GM21529 (cell line): ENCODE data around the gene ATP11A.

Experiments
- ATAC-seq: cut with Tn5 transposase; IDR thresholded peaks from one replicate; pipeline ENCODE4 v1.9.1; 2021; ENCODE audit not compliant: unreplicated experiment

The ATP11A gene

GRCh38 chr13:112740502-112741131, 50.8 kb downstream of the ATP11A start:
- ATAC-seq: no peak

DNA sequence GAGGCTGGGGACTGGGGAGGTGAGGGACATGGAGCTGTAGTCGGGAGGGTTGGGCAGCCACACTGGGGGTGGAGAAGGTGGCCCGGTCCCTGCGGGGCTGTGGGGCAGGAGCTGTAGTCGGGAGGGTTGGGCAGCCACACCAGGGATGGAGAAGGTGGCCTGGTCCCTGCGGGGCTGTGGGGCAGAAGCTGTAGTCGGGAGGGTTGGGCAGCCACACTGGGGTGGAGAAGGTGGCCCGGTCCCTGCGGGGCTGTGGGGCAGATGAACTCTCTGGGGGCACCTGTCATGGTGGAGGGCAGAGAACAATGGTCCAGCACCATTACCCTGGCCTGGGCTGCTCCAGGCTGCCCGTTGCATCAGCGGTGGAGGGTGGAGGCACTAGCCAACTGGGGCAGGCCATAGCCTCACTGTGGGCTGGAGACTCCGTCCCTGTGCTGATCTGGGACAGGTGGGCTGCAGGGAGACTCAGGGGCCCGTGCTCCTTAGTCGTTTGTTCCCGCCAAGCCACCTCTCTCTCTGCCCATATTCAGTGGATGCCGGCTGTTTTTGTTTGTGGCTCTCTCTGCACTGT, 51.4 kb downstream of the ATP11A start:
- ATAC-seq: no peak

- no peak for ATAC-seq
These were observed 52.2 kb downstream of the ATP11A start for GRCh38 chr13:112741835-112742570.

GRCh38 chr13:112742583-112742982, 52.7 kb downstream of the ATP11A start:
- no peak for ATAC-seq

- ATAC-seq: no peak
These were observed 53.8 kb downstream of the ATP11A start for GRCh38 chr13:112743451-112744167.

- ATAC-seq: no peak
These were observed 54.6 kb downstream of the ATP11A start for GRCh38 chr13:112744168-112745021.

- ATAC-seq: no peak
These were observed 56.2 kb downstream of the ATP11A start for GRCh38 chr13:112746044-112746443.

- ATAC-seq: no peak
These were observed 57.4 kb downstream of the ATP11A start for GRCh38 chr13:112747256-112747655.

- ATAC-seq: no peak
These were observed 59.3 kb downstream of the ATP11A start for GRCh38 chr13:112748947-112749735.

- ATAC-seq: no peak
These were observed 60.7 kb downstream of the ATP11A start for GRCh38 chr13:112750570-112750969.

DNA sequence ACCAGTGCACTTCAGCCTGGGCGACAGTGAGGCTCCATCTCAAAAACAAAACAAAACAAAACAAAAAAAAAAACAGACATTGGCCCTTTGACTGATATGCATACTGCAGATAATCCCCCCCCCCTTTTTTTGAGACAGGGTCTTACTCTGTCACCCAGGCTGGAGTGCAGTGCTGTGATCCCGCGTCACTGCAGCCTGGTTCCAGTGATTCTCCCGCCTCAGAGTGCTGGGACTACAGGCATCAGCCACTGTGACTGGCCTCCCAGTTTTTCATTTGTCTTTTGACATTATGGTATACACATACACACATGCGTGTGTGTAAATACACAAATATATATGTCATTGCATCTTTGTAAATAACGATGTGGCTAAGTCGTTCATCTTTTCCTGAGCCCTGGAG, 61.8 kb downstream of the ATP11A start:
- no peak for ATAC-seq

DNA sequence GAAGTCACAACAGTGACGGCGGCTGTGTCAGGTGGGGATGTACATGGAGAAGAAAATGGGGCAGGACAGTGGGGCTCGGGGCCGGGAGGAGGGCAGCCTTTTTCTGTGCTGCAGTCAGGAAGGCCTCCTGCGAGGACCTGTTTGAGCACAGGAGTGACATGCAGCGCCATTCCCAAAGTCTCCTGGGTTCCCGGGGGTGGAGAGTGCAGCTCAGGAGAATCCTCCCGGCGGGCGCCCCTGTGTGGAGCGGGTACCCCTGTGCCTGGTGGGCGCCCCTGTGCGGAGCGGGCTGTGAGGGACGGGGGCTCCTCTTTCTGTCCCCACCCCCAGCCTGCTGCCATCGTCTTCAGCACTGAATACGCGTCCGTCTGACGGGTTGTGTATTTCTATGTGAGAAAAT, 62.4 kb downstream of the ATP11A start:
- ATAC-seq: no peak

DNA sequence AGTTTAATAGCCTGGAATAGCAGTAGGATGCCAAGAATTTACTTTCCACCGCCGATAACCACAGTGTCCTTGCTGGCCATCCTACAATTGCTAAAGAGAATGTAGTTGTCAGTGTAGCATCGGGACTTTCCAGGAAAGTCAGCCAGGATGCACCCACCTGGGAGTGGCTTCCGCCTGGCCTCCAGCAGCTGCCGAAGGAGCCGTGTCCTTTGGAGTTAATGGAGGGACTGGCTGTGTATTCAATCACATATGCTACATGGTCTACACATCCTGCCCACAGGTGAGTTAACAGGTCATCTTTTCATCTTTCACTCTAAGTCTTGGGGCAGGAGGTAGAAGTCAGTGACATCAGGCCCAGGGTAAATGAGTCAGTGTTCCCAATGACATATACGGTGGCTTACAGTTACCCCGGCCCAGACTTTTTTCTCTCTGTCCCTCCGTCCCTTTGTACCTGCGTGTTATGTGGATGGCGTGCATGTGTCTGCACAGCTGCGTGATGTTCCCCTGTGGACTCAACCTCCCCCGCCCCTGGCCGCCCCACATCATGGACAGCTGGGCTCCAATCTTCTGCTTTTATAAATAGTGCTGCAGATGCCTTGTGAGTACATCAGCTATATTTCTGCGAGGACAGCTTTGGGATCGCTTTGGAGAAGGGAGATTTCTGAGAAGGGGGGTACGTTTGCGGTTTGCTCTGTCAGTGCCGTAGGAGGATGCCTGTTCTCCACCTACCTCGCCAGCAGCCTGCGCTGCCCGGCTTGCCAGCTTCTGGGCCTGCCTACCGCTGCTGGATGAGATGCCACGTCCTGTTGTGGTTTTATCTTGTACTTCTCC, 63.1 kb downstream of the ATP11A start:
- no peak for ATAC-seq

DNA sequence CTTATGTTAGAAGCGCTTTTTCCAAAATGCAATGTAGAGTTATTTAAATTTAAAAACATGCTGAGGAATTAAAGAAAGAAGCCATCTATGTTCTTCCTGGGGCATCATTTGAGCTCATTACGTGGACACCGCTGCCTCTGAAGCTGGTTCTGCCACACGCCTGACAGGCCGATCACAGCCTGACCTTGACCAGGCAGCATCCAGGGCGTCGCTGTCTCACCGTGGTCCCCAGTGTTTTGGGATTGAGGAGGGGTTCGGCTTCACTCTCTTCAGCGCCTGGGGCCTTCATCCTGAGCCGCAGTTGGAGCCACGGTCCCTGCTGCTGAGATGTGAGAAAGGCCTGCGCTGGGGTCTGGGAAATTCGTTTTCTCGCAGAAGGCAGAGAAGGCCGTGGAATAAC, 64.0 kb downstream of the ATP11A start:
- ATAC-seq: no peak

DNA sequence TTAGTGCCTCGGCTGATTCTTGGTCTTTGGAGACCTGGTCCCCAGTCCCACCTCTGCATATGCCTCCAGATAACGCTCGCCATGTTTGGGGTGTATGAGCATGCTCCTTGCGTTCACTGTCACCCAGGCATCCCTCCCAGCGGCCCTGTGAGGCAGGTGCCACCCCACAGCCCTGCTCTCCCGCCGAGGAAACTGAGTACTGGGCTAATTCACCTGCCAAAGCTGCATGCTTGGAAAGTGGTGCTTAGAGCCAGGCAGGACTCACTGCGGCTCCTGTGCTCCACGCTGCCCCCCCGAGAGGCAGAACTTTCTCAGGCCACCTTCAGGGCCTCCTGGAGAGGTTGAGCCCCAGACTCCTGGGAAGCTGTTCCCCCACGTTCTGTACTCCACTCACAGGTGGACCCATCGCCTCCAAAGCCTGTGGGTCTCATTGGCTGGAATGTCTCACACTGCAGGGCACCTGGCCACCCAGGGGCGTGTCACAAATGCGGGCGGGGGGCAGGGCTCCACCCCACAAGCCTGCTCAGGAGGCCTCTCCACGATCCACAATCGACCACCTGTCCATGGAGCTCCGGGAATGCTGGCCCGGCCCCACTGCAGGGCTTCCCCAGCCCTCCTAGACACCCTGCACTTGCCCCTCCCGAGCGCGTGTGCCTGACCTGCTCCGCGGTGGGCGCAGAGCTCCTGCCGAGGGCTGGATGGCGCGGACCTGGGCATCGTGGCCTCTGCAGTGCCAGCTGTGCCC, 64.6 kb downstream of the ATP11A start:
- ATAC-seq: no peak

DNA sequence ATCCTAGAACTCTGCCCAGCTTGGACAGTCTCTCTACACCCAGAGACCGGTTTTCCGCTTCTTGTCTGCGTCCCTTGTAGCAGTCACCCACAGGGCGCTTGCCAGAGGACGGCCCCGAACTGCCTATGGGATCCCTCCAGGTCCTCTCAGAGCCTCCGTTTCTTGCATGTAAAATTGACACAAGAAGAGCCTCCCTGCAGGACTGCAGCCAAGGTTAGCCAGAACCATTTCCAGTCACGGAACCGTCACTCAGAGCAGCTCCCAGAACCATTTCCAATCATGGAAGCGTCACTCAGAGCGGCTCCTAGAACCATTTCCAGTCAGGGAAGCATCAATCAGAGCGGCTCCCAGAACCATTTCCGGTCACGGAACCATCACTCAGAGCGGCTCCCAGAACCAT, 65.5 kb downstream of the ATP11A start:
- ATAC-seq: no peak

GRCh38 chr13:112756081-112756480, 66.2 kb downstream of the ATP11A start:
- ATAC-seq: no peak

DNA sequence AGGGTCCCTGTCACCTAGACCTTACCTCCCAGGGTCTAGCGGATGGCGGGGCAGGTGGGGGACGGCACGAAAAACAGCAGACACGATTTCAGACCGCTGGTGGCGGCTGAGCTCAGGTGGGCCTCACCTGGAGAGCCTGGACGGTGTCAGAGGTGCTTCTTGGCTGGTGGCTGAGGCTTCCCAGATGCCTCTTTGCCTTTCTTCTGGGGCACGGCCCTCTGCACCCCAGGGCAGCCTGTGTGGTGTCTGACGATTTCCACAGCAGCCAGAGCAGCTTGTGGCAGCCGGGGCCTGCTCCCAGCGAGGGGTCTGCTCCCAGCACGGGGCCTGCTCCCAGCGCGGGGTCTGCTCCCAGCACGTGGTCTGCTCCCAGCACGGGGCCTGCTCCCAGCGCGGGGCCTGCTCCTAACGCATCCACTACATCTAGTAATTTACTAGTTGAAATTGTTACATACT, 66.7 kb downstream of the ATP11A start:
- ATAC-seq: no peak
